K562 (cell line): ENCODE results near the gene SLC40A1. TPM values are rescaled to one million over a fixed set of nuclear protein-coding genes. Genes with fewer than 3 reads are reported as not detected.

Experiments used
- ARID1B ChIP-seq: fragments of 450-650 bp; IDR thresholded peaks from 2 replicates; pipeline ENCODE4 v1.6.1; 2016; ENCODE audit warnings: antibody characterized with exemption, mild to moderate bottlenecking, inconsistent platforms
- BRCA1 ChIP-seq, 2 experiments: fragments of 450-650 bp in 1 of 2; sonication (generic) in 1 of 2; formaldehyde crosslinking in 1 of 2; IDR thresholded peaks; 2 replicates each; pipeline versions ENCODE4 v1.5.0 to v1.6.1; 2017 to 2020; ENCODE audit warnings: mild to moderate bottlenecking in 1 of 2, missing genetic modification reagents in 1 of 2
- BRD9 ChIP-seq: fragments of 450-650 bp; IDR thresholded peaks from 2 replicates; pipeline ENCODE4 v1.6.1; 2018; ENCODE audit warnings: low read depth; ENCODE audit not compliant: partially characterized antibody
- CEBPG ChIP-seq, 3 experiments: fragments of 200-800 bp in 1 of 3; sonication (Bioruptor generic) in 1 of 3; sonication (generic) in 1 of 3; formaldehyde crosslinking in 1 of 3; IDR thresholded peaks in 2 of 3; conservative IDR thresholded peaks in 1 of 3; 2 replicates each; pipeline versions ENCODE4 v1.6.1 to v1.8.0; 2016 to 2022; ENCODE audit warnings: missing compliant biosample characterization in 2 of 3, missing genetic modification characterization in 2 of 3, mild to moderate bottlenecking in 1 of 3, missing genetic modification reagents in 1 of 3
- ESRRB ChIP-seq: fragments of 250-450 bp; sonication (Bioruptor Pico); IDR thresholded peaks from 2 replicates; pipeline ENCODE4 v1.5.0; 2020; ENCODE audit warnings: mild to moderate bottlenecking, moderate library complexity, borderline replicate concordance
- ETV6 ChIP-seq, 3 experiments: fragments of 150-350 bp in 1 of 3; sonication (generic) in 1 of 3; formaldehyde crosslinking in 1 of 3; IDR thresholded peaks; 2 replicates each; pipeline versions ENCODE4 v1.6.1 to v1.8.0; 2014 to 2022; ENCODE audit warnings: borderline replicate concordance in 2 of 3, low read depth in 2 of 3, antibody characterized with exemption in 1 of 3, low read length in 1 of 3, mild to moderate bottlenecking in 1 of 3, missing genetic modification reagents in 1 of 3
- EWSR1 ChIP-seq: fragments of 450-650 bp; IDR thresholded peaks from 2 replicates; pipeline ENCODE4 v1.6.1; 2018; ENCODE audit warnings: borderline replicate concordance, mild to moderate bottlenecking, low read depth, moderate library complexity; ENCODE audit not compliant: partially characterized antibody
- EZH2 ChIP-seq: IDR thresholded peaks from 2 replicates; pipeline ENCODE4 v1.6.1; 2012; ENCODE audit warnings: low read depth, mild to moderate bottlenecking, inconsistent platforms, low read length, borderline replicate concordance
- HDAC3 ChIP-seq: fragments of 450-650 bp; IDR thresholded peaks from 2 replicates; pipeline ENCODE4 v1.6.1; 2018; ENCODE audit warnings: borderline replicate concordance, mild to moderate bottlenecking, moderate library complexity; ENCODE audit not compliant: partially characterized antibody
- HDGF ChIP-seq: fragments of 450-650 bp; IDR thresholded peaks from 2 replicates; pipeline ENCODE4 v1.6.1; 2016
- HLTF ChIP-seq: fragments of 450-650 bp; IDR thresholded peaks from 2 replicates; pipeline ENCODE4 v1.6.1; 2016
- KDM1A ChIP-seq, 2 experiments: fragments of 450-650 bp; IDR thresholded peaks; 2 replicates each; pipeline ENCODE4 v1.6.1; 2016; ENCODE audit warnings: mild to moderate bottlenecking in 2 of 2
- MTA1 ChIP-seq: fragments of 450-650 bp; IDR thresholded peaks from 2 replicates; pipeline ENCODE4 v1.6.1; 2017; ENCODE audit warnings: borderline replicate concordance
- MTA3 ChIP-seq: fragments of 450-650 bp; formaldehyde crosslinking; IDR thresholded peaks from 2 replicates; pipeline ENCODE4 v1.6.1; 2017; ENCODE audit warnings: mild to moderate bottlenecking, borderline replicate concordance
- NCOA4 ChIP-seq: fragments of 450-650 bp; IDR thresholded peaks from 2 replicates; pipeline ENCODE4 v1.6.1; 2018; ENCODE audit warnings: mild to moderate bottlenecking; ENCODE audit not compliant: partially characterized antibody
- SMARCA4 ChIP-seq: fragments of 450-650 bp; IDR thresholded peaks from 2 replicates; pipeline ENCODE4 v1.6.1; 2016
- U2AF1 ChIP-seq: fragments of 200-400 bp; formaldehyde crosslinking; optimal IDR thresholded peaks from 2 replicates; pipeline ENCODE3; 2017; ENCODE audit warnings: mild to moderate bottlenecking, low read depth, low read length, moderate library complexity
- ZBED1 ChIP-seq: IDR thresholded peaks from 2 replicates; pipeline ENCODE4 v1.6.1; 2014
- ZC3H4 ChIP-seq: sonication (generic); formaldehyde crosslinking; IDR thresholded peaks from 2 replicates; pipeline ENCODE4 v1.9.0; 2021; ENCODE audit warnings: missing genetic modification reagents, borderline replicate concordance
- ZNF134 ChIP-seq: fragments of 250-450 bp; sonication (Bioruptor Pico); conservative IDR thresholded peaks from 2 replicates; pipeline ENCODE4 v1.4.0; 2020
- ZNF175 ChIP-seq: fragments of 200-800 bp; sonication (Bioruptor generic); IDR thresholded peaks from 2 replicates; pipeline ENCODE4 v1.6.1; 2016; ENCODE audit warnings: low read depth, mild to moderate bottlenecking, missing genetic modification characterization, missing compliant biosample characterization
- ZNF232 ChIP-seq: sonication (generic); formaldehyde crosslinking; IDR thresholded peaks from 2 replicates; pipeline ENCODE4 v1.8.0; 2022; ENCODE audit warnings: mild to moderate bottlenecking, missing genetic modification reagents
- ZNF695 ChIP-seq: fragments of 450-650 bp; formaldehyde crosslinking; IDR thresholded peaks from 2 replicates; pipeline ENCODE4 v1.4.0; 2020; ENCODE audit warnings: mild to moderate bottlenecking, moderate library complexity
- polyA plus RNA-seq, 8 experiments: library from polyadenylated mRNA; depleted of rRNA in 4 of 8; stranded (reverse) in 5 of 8; unstranded in 3 of 8; fragments of >200 nt; fragmentation: Nextera tagmentation in 2 of 8; fragmentation: Illumina TruSeq in 1 of 8; extraction: Ambion mirVana in 2 of 8; extraction: Trizol in 1 of 8; gene quantifications; 2 replicates each; pipeline versions ENCODE4 v1.2.1 to v1.2.3, GENCODE V29; 2011 to 2014; ENCODE audit warnings: inconsistent platforms in 1 of 8, missing spikeins in 1 of 8
- total RNA-seq, 7 experiments: library from RNA; depleted of rRNA in 6 of 7; stranded (reverse); fragments of >200 nt in 6 of 7; fragmentation: Illumina TruSeq in 2 of 7; extraction: Trizol in 2 of 7; gene quantifications; 2 replicates each; pipeline versions ENCODE4 v1.2.1 to v1.2.3, GENCODE V29; 2011 to 2021; ENCODE audit warnings: low replicate concordance in 1 of 7
- TF ChIP-seq, protein P1 (sequence below): fragments of 250-450 bp; sonication (Bioruptor Pico); IDR thresholded peaks from 2 replicates; pipeline ENCODE4 v1.8.0; 2022; ENCODE audit warnings: inconsistent platforms
- TF ChIP-seq, protein P2 (sequence below): fragments of 450-650 bp; IDR thresholded peaks from 2 replicates; pipeline ENCODE4 v1.6.1; 2017; ENCODE audit warnings: antibody characterized with exemption, mild to moderate bottlenecking

Gene SLC40A1
- total and polyA plus RNA-seq, 9 of the 15 experiments (the other 6 are each of a cell fraction or from before 2014, with no cell fraction given): 42.2 to 95.9 (median 54.9) TPM

DNA sequence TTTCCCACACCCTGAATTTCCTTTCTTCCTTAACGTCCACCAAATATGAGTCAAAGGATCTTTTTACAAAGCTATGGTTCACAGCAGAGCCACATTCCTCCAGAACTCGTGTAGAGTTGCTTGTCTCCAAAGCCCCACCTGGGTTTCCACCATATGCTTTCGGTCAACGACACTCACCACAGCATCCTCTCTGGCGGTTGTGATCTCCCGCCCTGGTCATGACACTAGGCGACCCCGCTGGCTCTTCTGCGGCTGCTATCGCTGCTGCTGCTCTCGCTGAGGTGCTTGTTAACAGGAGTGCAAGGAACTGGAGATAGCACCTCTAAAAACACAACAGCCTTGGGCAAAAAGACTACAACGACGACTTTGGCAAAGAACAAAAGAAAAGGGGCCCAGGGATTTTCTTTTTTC, 340 bp downstream of the SLC40A1 start (continued):
- no peak for TF ChIP-seq EWSR1
- TF ChIP-seq ZNF175 (CRISPR knock-in tag): no peak
- TF ChIP-seq, protein P1, sequence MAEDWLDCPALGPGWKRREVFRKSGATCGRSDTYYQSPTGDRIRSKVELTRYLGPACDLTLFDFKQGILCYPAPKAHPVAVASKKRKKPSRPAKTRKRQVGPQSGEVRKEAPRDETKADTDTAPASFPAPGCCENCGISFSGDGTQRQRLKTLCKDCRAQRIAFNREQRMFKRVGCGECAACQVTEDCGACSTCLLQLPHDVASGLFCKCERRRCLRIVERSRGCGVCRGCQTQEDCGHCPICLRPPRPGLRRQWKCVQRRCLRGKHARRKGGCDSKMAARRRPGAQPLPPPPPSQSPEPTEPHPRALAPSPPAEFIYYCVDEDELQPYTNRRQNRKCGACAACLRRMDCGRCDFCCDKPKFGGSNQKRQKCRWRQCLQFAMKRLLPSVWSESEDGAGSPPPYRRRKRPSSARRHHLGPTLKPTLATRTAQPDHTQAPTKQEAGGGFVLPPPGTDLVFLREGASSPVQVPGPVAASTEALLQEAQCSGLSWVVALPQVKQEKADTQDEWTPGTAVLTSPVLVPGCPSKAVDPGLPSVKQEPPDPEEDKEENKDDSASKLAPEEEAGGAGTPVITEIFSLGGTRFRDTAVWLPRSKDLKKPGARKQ: no peak
- peak; percentile 44 to 58; a peak in 3 of 4 replicates for TF ChIP-seq KDM1A (IDR thresholded peaks at IDR 0.05)
- no peak for TF ChIP-seq ZC3H4 (CRISPR knock-in tag)
- no peak for TF ChIP-seq MTA3
- TF ChIP-seq SMARCA4: no peak
- TF ChIP-seq ZNF695: no peak
- TF ChIP-seq HDAC3: peak; percentile 22
- TF ChIP-seq ETV6 (IDR thresholded peaks at IDR 0.05; ENCODE audit: borderline replicate concordance in 1 of 2, low read depth in 2 of 2, low read length in 1 of 2): no peak
- no peak for TF ChIP-seq ETV6 (CRISPR knock-in tag; IDR thresholded peaks at IDR 0.05; ENCODE audit: borderline replicate concordance)
- no peak for TF ChIP-seq EZH2
- TF ChIP-seq BRD9: no peak
- TF ChIP-seq ESRRB (CRISPR knock-in tag): no peak
- no peak for TF ChIP-seq BRCA1 (IDR thresholded peaks at IDR 0.05)
- no peak for TF ChIP-seq BRCA1 (CRISPR knock-in tag; IDR thresholded peaks at IDR 0.05)
- no peak for TF ChIP-seq HLTF
- no peak for TF ChIP-seq CEBPG (CRISPR knock-in tag; IDR thresholded peaks at IDR 0.05)
- TF ChIP-seq CEBPG (tag; conservative IDR thresholded peaks at IDR 0.05 in 1 of 2, IDR thresholded peaks at IDR 0.05 in 1 of 2): no peak
- TF ChIP-seq HDGF: no peak
- TF ChIP-seq, protein P2, sequence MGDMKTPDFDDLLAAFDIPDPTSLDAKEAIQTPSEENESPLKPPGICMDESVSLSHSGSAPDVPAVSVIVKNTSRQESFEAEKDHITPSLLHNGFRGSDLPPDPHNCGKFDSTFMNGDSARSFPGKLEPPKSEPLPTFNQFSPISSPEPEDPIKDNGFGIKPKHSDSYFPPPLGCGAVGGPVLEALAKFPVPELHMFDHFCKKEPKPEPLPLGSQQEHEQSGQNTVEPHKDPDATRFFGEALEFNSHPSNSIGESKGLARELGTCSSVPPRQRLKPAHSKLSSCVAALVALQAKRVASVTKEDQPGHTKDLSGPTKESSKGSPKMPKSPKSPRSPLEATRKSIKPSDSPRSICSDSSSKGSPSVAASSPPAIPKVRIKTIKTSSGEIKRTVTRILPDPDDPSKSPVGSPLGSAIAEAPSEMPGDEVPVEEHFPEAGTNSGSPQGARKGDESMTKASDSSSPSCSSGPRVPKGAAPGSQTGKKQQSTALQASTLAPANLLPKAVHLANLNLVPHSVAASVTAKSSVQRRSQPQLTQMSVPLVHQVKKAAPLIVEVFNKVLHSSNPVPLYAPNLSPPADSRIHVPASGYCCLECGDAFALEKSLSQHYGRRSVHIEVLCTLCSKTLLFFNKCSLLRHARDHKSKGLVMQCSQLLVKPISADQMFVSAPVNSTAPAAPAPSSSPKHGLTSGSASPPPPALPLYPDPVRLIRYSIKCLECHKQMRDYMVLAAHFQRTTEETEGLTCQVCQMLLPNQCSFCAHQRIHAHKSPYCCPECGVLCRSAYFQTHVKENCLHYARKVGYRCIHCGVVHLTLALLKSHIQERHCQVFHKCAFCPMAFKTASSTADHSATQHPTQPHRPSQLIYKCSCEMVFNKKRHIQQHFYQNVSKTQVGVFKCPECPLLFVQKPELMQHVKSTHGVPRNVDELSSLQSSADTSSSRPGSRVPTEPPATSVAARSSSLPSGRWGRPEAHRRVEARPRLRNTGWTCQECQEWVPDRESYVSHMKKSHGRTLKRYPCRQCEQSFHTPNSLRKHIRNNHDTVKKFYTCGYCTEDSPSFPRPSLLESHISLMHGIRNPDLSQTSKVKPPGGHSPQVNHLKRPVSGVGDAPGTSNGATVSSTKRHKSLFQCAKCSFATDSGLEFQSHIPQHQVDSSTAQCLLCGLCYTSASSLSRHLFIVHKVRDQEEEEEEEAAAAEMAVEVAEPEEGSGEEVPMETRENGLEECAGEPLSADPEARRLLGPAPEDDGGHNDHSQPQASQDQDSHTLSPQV: peak; percentile 43; the same call in 1 of the 2 replicates
- TF ChIP-seq NCOA4: no peak
- 0 out of 2 replicates have a peak, but pooled peaks have one; percentile 11 for TF ChIP-seq ARID1B
- no peak for TF ChIP-seq U2AF1
- TF ChIP-seq ZBED1: no peak
- no peak for TF ChIP-seq ZNF232
- no peak for TF ChIP-seq MTA1
- no peak for TF ChIP-seq ZNF134 (CRISPR knock-in tag)
